GM12878 (cell line): ENCODE data around the gene ZBED4. TPM values are rescaled to one million over a fixed set of nuclear protein-coding genes. Genes with fewer than 3 reads are reported as not detected.

Experiments used
- ATAC-seq: fragments of 200-7000 bp; cut with Tn5 transposase; 3 replicates; pipeline ENCODE4 v1.9.1; 2020; ENCODE audit warnings: mild to moderate bottlenecking, moderate library complexity
- BruUV-seq: library from RNA; stranded (reverse); fragments of 400-500 nt; replicated peaks from 2 replicates; lab custom pipeline; 2021; lab: Mats Ljungman, UMichigan
- CTCF ChIA-PET: fragments of 300-600 bp; sonication (Branson Sonifier 250); formaldehyde crosslinking; extraction: SDS; loops from one replicate; lab custom pipeline; 2021; ENCODE audit warnings: inconsistent platforms; lab: Yijun Ruan, JAX
- POLR2A ChIA-PET: fragments of 350-600 bp; formaldehyde crosslinking; extraction: SDS; loops from one replicate; lab custom pipeline; 2021; ENCODE audit warnings: inconsistent platforms; lab: Charles Lee
- RAD21 ChIA-PET: fragments of 300-600 bp; sonication (Branson Sonifier 250); formaldehyde crosslinking; loops from one replicate; lab custom pipeline; 2023; ENCODE audit warnings: antibody characterized with exemption; ENCODE audit not compliant: unreplicated experiment; lab: Charles Lee
- SMC1A ChIA-PET: fragments of 300-600 bp; sonication (Branson Sonifier 250); formaldehyde crosslinking; loops from one replicate; lab custom pipeline; 2023; ENCODE audit not compliant: unreplicated experiment, uncharacterized antibody; lab: Charles Lee
- DNase-seq: peaks from one replicate; pipeline ENCODE4 v3.0.0-alpha.2; 2011; ENCODE audit warnings: low read depth, low spot score
- FAIRE-seq: peaks from 3 replicates; lab custom pipeline; 2011; peaks lifted over from hg19 to GRCh38; lab: Jason Lieb, UNC
- H2AFZ ChIP-seq: 2 replicates; pipeline ENCODE4 v1.6.0; 2011; ENCODE audit warnings: low read depth, low read length, control low read depth; ENCODE audit not compliant: control insufficient read depth
- H3K27ac ChIP-seq: 2 replicates; pipeline ENCODE4 v1.5.1; 2011; ENCODE audit warnings: control low read depth; ENCODE audit not compliant: control insufficient read depth, insufficient read depth
- H3K27me3 ChIP-seq, 2 experiments: replicated peaks in 1 of 2; 2 replicates each; pipeline versions ENCODE4 v1.6.0 to v1.6.1; 2011; ENCODE audit warnings: low read length in 1 of 2; ENCODE audit not compliant: control insufficient read depth in 2 of 2, insufficient read depth in 2 of 2
- H3K36me3 ChIP-seq, 2 experiments: 2 replicates each; pipeline ENCODE4 v1.5.1; 2011; ENCODE audit warnings: low read length in 1 of 2; ENCODE audit not compliant: control insufficient read depth in 2 of 2, insufficient read depth in 2 of 2
- H3K4me1 ChIP-seq: 2 replicates; pipeline ENCODE4 v1.6.1; 2011; ENCODE audit warnings: mild to moderate bottlenecking, low read length, moderate library complexity, mixed read lengths; ENCODE audit not compliant: control insufficient read depth, insufficient read depth
- H3K4me2 ChIP-seq: 2 replicates; pipeline ENCODE4 v1.6.0; 2011; ENCODE audit warnings: control low read depth; ENCODE audit not compliant: control insufficient read depth, insufficient read depth
- H3K4me3 ChIP-seq: fragments of 200-600 bp; sonication (generic); 2 replicates; pipeline ENCODE4 v1.5.1; 2016
- H3K79me2 ChIP-seq: 2 replicates; pipeline ENCODE4 v1.6.0; 2011; ENCODE audit warnings: low read length; ENCODE audit not compliant: control insufficient read depth, insufficient read depth
- H3K9ac ChIP-seq: 2 replicates; pipeline ENCODE4 v1.8.0; 2011; ENCODE audit warnings: low read length, control low read depth, mixed read lengths; ENCODE audit not compliant: control insufficient read depth, insufficient read depth
- H3K9me3 ChIP-seq: replicated peaks from 3 replicates; pipeline ENCODE4 v1.5.1; 2011; ENCODE audit warnings: mild to moderate bottlenecking, low read length; ENCODE audit not compliant: control insufficient read depth, insufficient read depth
- H4K20me1 ChIP-seq: 2 replicates; pipeline ENCODE4 v1.6.0; 2011; ENCODE audit not compliant: control insufficient read depth, insufficient read depth
- CBFB ChIP-seq: IDR thresholded peaks from 2 replicates; pipeline ENCODE4 v1.6.1; 2016; ENCODE audit warnings: antibody characterized with exemption, low read depth
- CEBPB ChIP-seq, 2 experiments: fragments of 150-350 bp in 1 of 2; IDR thresholded peaks; 2 replicates each; pipeline ENCODE4 v1.6.1; 2012 to 2014; ENCODE audit warnings: low read depth in 2 of 2, low read length in 2 of 2, borderline replicate concordance in 1 of 2, inconsistent platforms in 1 of 2
- KLF5 ChIP-seq: fragments of 450-650 bp; IDR thresholded peaks from 2 replicates; pipeline ENCODE4 v1.6.1; 2014; ENCODE audit warnings: mild to moderate bottlenecking; ENCODE audit not compliant: partially characterized antibody
- SPI1 ChIP-seq: IDR thresholded peaks from 2 replicates; pipeline ENCODE4 v1.6.1; 2011; ENCODE audit warnings: low read depth, mild to moderate bottlenecking, low read length, moderate library complexity, borderline replicate concordance; ENCODE audit not compliant: insufficient read depth
- ZSCAN29 ChIP-seq: fragments of 450-650 bp; IDR thresholded peaks from 2 replicates; pipeline ENCODE4 v1.6.1; 2017; ENCODE audit warnings: mild to moderate bottlenecking, moderate library complexity
- WGBS: methylation state at CpG from one replicate; pipeline ENCODE4 v1.1.6; 2016; ENCODE audit warnings: low lambda C conversion rate; ENCODE audit not compliant: insufficient replicate concordance, insufficient coverage; ENCODE audit errors: missing lambda C conversion rate; 5-methylcytosine and 5-hydroxymethylcytosine counted together
- in situ Hi-C: fragments of 300-500 bp; cut with MboI; formaldehyde crosslinking; loops from 9 replicates; pipeline ENCODE4 v1.14.3; 2018; ENCODE audit warnings: mixed read lengths
- intact Hi-C: fragments of 100-400 bp; cut with micrococcal nuclease; formaldehyde crosslinking; loops from one replicate; pipeline ENCODE4 v1.14.2; 2022; ENCODE audit not compliant: unreplicated experiment
- polyA plus RNA-seq, 11 experiments: library from polyadenylated mRNA; depleted of rRNA in 4 of 11; unstranded in 6 of 11; stranded (reverse) in 5 of 11; fragments of >200 nt; fragmentation: Nextera tagmentation in 4 of 11; fragmentation: Illumina TruSeq in 1 of 11; extraction: Ambion mirVana in 4 of 11; extraction: Trizol in 1 of 11; gene quantifications; 1 replicate in 1 of 11; 2 replicates in 10 of 11; pipeline versions ENCODE4 v1.2.1 to v1.2.3, GENCODE V29; 2011 to 2016; ENCODE audit warnings: inconsistent platforms in 2 of 11, missing spikeins in 2 of 11, low read depth in 1 of 11
- total RNA-seq, 4 experiments: library from RNA; depleted of rRNA in 3 of 4; stranded (reverse); fragments of >200 nt in 3 of 4; fragmentation: Illumina TruSeq in 1 of 4; extraction: Trizol in 1 of 4; gene quantifications; 2 replicates each; pipeline versions ENCODE4 v1.2.1 to v1.2.3, GENCODE V29; 2013 to 2021
- TF ChIP-seq, protein P1 (sequence below): IDR thresholded peaks from 2 replicates; pipeline ENCODE4 v1.6.1; 2011; ENCODE audit warnings: borderline replicate concordance, low read depth, mild to moderate bottlenecking, moderate library complexity, low read length; ENCODE audit not compliant: insufficient read depth, poor library complexity, severe bottlenecking
- TF ChIP-seq, protein P2 (sequence below): fragments of 450-650 bp; IDR thresholded peaks from 2 replicates; pipeline ENCODE4 v1.6.1; 2018; ENCODE audit warnings: borderline replicate concordance, mild to moderate bottlenecking; ENCODE audit not compliant: partially characterized antibody
- TF ChIP-seq, protein P3 (sequence below): fragments of 150-350 bp; IDR thresholded peaks from 2 replicates; pipeline ENCODE4 v1.6.1; 2014; ENCODE audit warnings: mild to moderate bottlenecking, low read depth, low read length
- TF ChIP-seq, protein P4 (sequence below): fragments of 450-650 bp; formaldehyde crosslinking; IDR thresholded peaks from 2 replicates; pipeline ENCODE4 v1.5.0; 2022; ENCODE audit warnings: mild to moderate bottlenecking, missing genetic modification characterization

The ZBED4 gene
- total and polyA plus RNA-seq, 10 of the 15 experiments (the other 5 are each of a cell fraction or from before 2014, with no cell fraction given) = 2.3 to 21.6 (median 12.8) TPM

GRCh38 chr22:49856766-49857618 is 3.3 kb downstream of the ZBED4 start:
- peaks cover 8% of the 10 kb centered on the region for H3K4me1 ChIP-seq
- H3K27ac ChIP-seq = no peak overlapping the region
- ChIA-PET RAD21 (interaction anchor here (0.8 kb wide), 2 partner anchors 23 to 36 kb away, joined by 3 read pairs; no protein-coding TSS in a partner anchor), CTCF (interaction anchor here (0.9 to 1.5 kb wide), 3 partner anchors 11 to 89 kb away, joined by 3 to 4 read pairs (median 4); no protein-coding TSS in a partner anchor), SMC1A (interaction anchor here (0.6 to 3.0 kb wide), 5 partner anchors 10 to 45 kb away, joined by 3 to 22 read pairs (median 3); no protein-coding TSS in a partner anchor), POLR2A (interaction anchor here (0.5 to 2.8 kb wide), 2 partner anchors 19 to 24 kb away, joined by 4 to 13 read pairs; no protein-coding TSS in a partner anchor)
- 90% methylated on average over 29 of the region's 31 CpGs for WGBS
- H3K9me3 ChIP-seq = no peaks in the 10 kb centered on the region
- FAIRE-seq (no peak), DNase-seq (no peak), ATAC-seq (no peak)
- H3K4me3 ChIP-seq = no peak overlapping the region
- no peaks in the 10 kb centered on the region for H3K27me3 ChIP-seq
- peaks cover 0 to 6% of the 10 kb centered on the region in 2 experiments; a peak in 2 of 4 replicates for H3K36me3 ChIP-seq
- H3K4me2 ChIP-seq = 0 out of 2 replicates have a peak overlapping the region, but pooled peaks have one; percentile 25
- peaks cover 68% of the 10 kb centered on the region for H3K79me2 ChIP-seq
- no peak overlapping the region for H2AFZ ChIP-seq
- no peak overlapping the region for H3K9ac ChIP-seq
- peaks cover 3% of the 10 kb centered on the region; the same call in 1 of the 2 replicates for H4K20me1 ChIP-seq
- in situ Hi-C loops = no loop called here
- BruUV-seq = no TSS peak
- intact Hi-C loops = no loop called here
- TF ChIP-seq, protein P1, sequence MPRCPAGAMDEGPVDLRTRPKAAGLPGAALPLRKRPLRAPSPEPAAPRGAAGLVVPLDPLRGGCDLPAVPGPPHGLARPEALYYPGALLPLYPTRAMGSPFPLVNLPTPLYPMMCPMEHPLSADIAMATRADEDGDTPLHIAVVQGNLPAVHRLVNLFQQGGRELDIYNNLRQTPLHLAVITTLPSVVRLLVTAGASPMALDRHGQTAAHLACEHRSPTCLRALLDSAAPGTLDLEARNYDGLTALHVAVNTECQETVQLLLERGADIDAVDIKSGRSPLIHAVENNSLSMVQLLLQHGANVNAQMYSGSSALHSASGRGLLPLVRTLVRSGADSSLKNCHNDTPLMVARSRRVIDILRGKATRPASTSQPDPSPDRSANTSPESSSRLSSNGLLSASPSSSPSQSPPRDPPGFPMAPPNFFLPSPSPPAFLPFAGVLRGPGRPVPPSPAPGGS = no peak
- TF ChIP-seq KLF5 = no peak
- TF ChIP-seq SPI1 = no peak
- TF ChIP-seq, protein P2, sequence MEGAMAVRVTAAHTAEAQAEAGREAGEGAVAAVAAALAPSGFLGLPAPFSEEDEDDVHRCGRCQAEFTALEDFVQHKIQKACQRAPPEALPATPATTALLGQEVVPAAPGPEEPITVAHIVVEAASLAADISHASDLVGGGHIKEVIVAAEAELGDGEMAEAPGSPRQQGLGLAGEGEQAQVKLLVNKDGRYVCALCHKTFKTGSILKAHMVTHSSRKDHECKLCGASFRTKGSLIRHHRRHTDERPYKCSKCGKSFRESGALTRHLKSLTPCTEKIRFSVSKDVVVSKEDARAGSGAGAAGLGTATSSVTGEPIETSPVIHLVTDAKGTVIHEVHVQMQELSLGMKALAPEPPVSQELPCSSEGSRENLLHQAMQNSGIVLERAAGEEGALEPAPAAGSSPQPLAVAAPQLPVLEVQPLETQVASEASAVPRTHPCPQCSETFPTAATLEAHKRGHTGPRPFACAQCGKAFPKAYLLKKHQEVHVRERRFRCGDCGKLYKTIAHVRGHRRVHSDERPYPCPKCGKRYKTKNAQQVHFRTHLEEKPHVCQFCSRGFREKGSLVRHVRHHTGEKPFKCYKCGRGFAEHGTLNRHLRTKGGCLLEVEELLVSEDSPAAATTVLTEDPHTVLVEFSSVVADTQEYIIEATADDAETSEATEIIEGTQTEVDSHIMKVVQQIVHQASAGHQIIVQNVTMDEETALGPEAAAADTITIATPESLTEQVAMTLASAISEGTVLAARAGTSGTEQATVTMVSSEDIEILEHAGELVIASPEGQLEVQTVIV = no peak
- no peak for TF ChIP-seq CBFB
- TF ChIP-seq CEBPB (IDR thresholded peaks at IDR 0.05; ENCODE audit: borderline replicate concordance in 1 of 2, low read depth in 2 of 2, low read length in 2 of 2) = no peak
- TF ChIP-seq, protein P3, sequence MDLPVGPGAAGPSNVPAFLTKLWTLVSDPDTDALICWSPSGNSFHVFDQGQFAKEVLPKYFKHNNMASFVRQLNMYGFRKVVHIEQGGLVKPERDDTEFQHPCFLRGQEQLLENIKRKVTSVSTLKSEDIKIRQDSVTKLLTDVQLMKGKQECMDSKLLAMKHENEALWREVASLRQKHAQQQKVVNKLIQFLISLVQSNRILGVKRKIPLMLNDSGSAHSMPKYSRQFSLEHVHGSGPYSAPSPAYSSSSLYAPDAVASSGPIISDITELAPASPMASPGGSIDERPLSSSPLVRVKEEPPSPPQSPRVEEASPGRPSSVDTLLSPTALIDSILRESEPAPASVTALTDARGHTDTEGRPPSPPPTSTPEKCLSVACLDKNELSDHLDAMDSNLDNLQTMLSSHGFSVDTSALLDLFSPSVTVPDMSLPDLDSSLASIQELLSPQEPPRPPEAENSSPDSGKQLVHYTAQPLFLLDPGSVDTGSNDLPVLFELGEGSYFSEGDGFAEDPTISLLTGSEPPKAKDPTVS = no peak
- TF ChIP-seq, protein P4, sequence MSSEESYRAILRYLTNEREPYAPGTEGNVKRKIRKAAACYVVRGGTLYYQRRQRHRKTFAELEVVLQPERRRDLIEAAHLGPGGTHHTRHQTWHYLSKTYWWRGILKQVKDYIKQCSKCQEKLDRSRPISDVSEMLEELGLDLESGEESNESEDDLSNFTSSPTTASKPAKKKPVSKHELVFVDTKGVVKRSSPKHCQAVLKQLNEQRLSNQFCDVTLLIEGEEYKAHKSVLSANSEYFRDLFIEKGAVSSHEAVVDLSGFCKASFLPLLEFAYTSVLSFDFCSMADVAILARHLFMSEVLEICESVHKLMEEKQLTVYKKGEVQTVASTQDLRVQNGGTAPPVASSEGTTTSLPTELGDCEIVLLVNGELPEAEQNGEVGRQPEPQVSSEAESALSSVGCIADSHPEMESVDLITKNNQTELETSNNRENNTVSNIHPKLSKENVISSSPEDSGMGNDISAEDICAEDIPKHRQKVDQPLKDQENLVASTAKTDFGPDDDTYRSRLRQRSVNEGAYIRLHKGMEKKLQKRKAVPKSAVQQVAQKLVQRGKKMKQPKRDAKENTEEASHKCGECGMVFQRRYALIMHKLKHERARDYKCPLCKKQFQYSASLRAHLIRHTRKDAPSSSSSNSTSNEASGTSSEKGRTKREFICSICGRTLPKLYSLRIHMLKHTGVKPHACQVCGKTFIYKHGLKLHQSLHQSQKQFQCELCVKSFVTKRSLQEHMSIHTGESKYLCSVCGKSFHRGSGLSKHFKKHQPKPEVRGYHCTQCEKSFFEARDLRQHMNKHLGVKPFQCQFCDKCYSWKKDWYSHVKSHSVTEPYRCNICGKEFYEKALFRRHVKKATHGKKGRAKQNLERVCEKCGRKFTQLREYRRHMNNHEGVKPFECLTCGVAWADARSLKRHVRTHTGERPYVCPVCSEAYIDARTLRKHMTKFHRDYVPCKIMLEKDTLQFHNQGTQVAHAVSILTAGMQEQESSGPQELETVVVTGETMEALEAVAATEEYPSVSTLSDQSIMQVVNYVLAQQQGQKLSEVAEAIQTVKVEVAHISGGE (CRISPR knock-in tag) = no peak
- no peak for TF ChIP-seq ZSCAN29
